HUES6 (cell line): ENCODE measurements around the gene COL9A1.

ENCODE experiments used
- H3K27ac ChIP-seq: 2 replicates; pipeline ENCODE4 v1.7.0; 2013; ENCODE audit warnings: low read depth, mild to moderate bottlenecking, low read length, inconsistent platforms
- H3K27me3 ChIP-seq: 2 replicates; pipeline ENCODE4 v1.6.1; 2013; ENCODE audit warnings: low read length; ENCODE audit not compliant: control insufficient read depth, insufficient read depth
- H3K36me3 ChIP-seq: 2 replicates; pipeline ENCODE4 v1.6.1; 2013; ENCODE audit warnings: low read length; ENCODE audit not compliant: control insufficient read depth, insufficient read depth
- H3K4me1 ChIP-seq: 2 replicates; pipeline ENCODE4 v1.6.1; 2013; ENCODE audit warnings: low read length; ENCODE audit not compliant: control insufficient read depth, insufficient read depth
- H3K4me3 ChIP-seq: 2 replicates; pipeline ENCODE4 v1.5.1; 2013; ENCODE audit warnings: low read depth, low read length
- H3K9ac ChIP-seq: one replicate; pipeline ENCODE4 v1.6.1; 2013; ENCODE audit warnings: mild to moderate bottlenecking, low read length
- H3K9me3 ChIP-seq: 2 replicates; pipeline ENCODE4 v1.6.1; 2013; ENCODE audit warnings: low read depth, low read length; ENCODE audit not compliant: control insufficient read depth, insufficient read depth

COL9A1 gene

DNA sequence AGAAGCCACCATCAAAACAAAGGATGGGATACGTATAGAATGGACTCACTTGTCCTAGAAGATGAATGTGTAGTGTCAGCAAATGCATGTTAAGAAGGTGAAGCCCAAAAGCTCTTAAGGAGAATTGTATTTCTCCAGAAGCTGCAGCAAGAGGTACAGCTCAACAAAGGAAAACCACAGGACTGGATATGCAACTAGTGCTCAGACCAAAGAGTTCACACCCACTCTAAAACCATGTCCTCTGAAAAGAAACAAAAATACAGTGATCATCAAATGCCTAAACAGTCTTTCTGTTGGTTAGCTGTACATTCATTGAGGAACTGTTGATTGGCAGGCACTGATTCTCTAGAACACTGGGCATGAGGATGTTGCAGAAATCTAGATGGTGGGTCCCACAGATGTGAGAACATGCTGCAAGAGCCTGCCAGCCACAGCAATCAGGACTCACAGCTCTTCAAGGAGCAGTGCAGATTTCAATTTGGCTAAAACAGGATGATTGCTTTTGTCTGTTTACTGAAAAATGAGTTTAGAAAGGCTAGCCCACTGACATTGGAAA is 94.6 kb downstream of the COL9A1 start:
- Histone ChIP-seq H3K27ac (no peak overlapping the region), H3K36me3 (no peaks in the 10 kb centered on the region), H3K4me3 (no peak overlapping the region), H3K9me3 (no peaks in the 10 kb centered on the region), H3K4me1 (no peaks in the 10 kb centered on the region), H3K9ac (no peak overlapping the region), H3K27me3 (no peaks in the 10 kb centered on the region)

DNA sequence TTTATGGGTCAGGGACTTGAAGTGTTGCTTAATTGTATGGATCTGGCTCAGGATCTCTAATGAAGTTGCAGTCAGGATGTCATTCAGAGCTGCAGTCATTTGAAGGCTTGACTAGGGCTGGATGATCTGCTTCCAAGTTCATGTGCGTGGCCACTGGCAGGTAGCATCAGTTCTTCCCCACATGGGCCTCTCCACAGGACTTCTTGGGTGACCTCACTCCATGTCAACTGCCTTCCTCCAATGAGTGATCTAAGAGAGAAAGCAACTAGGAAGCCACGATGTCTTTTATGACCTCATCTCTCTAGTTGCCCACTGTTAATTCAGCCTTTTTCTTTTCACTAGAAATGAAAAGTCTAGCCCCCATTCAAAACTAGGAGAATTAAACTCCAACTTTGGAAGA is 104.1 kb downstream of the COL9A1 start:
- H3K27me3 ChIP-seq, result no peaks in the 10 kb centered on the region
- H3K36me3 ChIP-seq, result no peaks in the 10 kb centered on the region
- no peaks in the 10 kb centered on the region for H3K4me1 ChIP-seq
- no peak overlapping the region for H3K4me3 ChIP-seq
- H3K9me3 ChIP-seq, result no peaks in the 10 kb centered on the region
- no peak overlapping the region for H3K27ac ChIP-seq
- no peak overlapping the region for H3K9ac ChIP-seq

DNA sequence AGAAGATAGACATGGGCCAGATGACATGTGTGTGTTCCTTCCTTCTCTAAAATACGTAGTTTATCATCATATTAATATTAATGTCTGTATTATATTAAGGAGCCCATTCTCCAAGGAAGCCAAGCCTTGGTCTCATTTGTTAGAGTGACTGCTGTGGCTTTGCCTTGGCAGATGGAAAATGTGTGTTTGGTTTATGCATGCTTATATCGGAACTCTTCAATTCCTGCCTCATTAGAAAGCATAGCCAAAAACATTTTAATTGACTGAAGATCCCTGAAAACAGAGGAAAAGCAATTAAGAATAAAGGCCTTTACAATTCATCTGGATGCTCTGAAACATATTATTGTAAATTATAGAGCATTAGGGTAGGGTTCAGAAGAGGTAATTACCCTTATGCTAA is 106.4 kb downstream of the COL9A1 start:
- H3K9ac ChIP-seq, result no peak overlapping the region
- H3K4me1 ChIP-seq, result no peaks in the 10 kb centered on the region
- no peaks in the 10 kb centered on the region for H3K36me3 ChIP-seq
- H3K27ac ChIP-seq, result no peak overlapping the region
- H3K9me3 ChIP-seq, result no peaks in the 10 kb centered on the region
- no peak overlapping the region for H3K4me3 ChIP-seq
- H3K27me3 ChIP-seq, result no peaks in the 10 kb centered on the region

DNA sequence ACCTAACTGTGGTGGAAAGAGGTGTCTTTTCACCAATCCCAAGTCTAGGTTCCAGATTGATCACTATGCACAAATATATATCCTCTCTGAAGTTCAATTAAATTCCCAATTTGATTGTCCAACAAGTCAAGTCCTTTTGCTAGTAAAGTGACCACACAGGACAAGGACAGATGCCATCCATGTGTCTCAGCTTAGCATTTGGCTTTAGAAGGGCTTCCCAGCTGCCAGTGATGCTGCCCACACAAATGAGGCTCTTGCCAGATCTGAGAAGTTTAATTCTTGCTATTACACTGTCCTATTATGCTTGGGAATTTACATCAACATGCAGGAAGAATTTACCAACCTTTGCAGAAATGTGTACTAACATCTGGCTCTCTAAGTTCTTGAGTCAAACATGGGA is 108.5 kb downstream of the COL9A1 start:
- Histone ChIP-seq H3K4me1 (no peaks in the 10 kb centered on the region), H3K4me3 (no peak overlapping the region), H3K9ac (no peak overlapping the region), H3K36me3 (no peaks in the 10 kb centered on the region), H3K27me3 (no peaks in the 10 kb centered on the region), H3K9me3 (no peaks in the 10 kb centered on the region), H3K27ac (no peak overlapping the region)

GRCh38 chr6:70188202-70188601 is 114.7 kb downstream of the COL9A1 start:
- no peak overlapping the region for H3K4me3 ChIP-seq
- no peaks in the 10 kb centered on the region for H3K27me3 ChIP-seq
- no peak overlapping the region for H3K27ac ChIP-seq

GRCh38 chr6:70186461-70186860 is 116.4 kb downstream of the COL9A1 start:
- Histone ChIP-seq H3K36me3 (no peaks in the 10 kb centered on the region), H3K27me3 (no peaks in the 10 kb centered on the region), H3K4me1 (no peaks in the 10 kb centered on the region), H3K9me3 (no peaks in the 10 kb centered on the region), H3K27ac (no peak overlapping the region), H3K4me3 (no peak overlapping the region), H3K9ac (no peak overlapping the region)

More at GRCh38 chr6:70188202-70188601, 114.7 kb downstream of the COL9A1 start:
- no peaks in the 10 kb centered on the region for H3K4me1 ChIP-seq
- H3K9me3 ChIP-seq, result no peaks in the 10 kb centered on the region
- H3K9ac ChIP-seq, result no peak overlapping the region
- no peaks in the 10 kb centered on the region for H3K36me3 ChIP-seq

DNA sequence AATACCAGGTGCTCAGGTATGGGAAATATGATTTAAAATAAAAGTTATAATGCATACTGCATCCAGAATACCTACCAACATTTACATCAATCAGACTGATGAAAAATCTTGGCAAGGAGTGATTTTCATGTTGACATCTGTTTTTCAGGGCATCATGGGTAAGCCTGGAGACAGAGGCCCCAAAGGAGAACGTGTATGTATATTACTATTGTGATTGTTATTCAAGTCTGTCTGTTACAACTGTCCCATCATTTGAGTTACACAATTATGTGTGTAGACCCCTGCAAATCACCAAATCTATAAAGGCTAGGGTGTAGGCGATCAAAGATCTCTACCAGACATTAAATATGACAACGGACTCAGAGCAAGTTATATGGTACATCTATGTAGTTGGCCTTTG is 118.2 kb downstream of the COL9A1 start:
- Histone ChIP-seq H3K9ac (no peak overlapping the region), H3K9me3 (0 out of 2 replicates have a peak, but pooled peaks cover 2% of the 10 kb centered on the region), H3K27ac (no peak overlapping the region), H3K4me1 (no peaks in the 10 kb centered on the region), H3K27me3 (no peaks in the 10 kb centered on the region), H3K4me3 (no peak overlapping the region), H3K36me3 (no peaks in the 10 kb centered on the region)

- Histone ChIP-seq H3K9ac (no peak overlapping the region), H3K36me3 (no peaks in the 10 kb centered on the region), H3K27ac (no peak overlapping the region), H3K4me1 (no peaks in the 10 kb centered on the region), H3K9me3 (0 out of 2 replicates have a peak, but pooled peaks cover 2% of the 10 kb centered on the region), H3K27me3 (no peaks in the 10 kb centered on the region), H3K4me3 (no peak overlapping the region)
Measured at GRCh38 chr6:70183538-70183937, 119.3 kb downstream of the COL9A1 start.

GRCh38 chr6:70180901-70181599 is 121.8 kb downstream of the COL9A1 start:
- Histone ChIP-seq H3K27me3 (no peaks in the 10 kb centered on the region), H3K4me1 (no peaks in the 10 kb centered on the region), H3K36me3 (no peaks in the 10 kb centered on the region), H3K27ac (no peak overlapping the region), H3K9ac (no peak overlapping the region), H3K9me3 (0 out of 2 replicates have a peak, but pooled peaks cover 2% of the 10 kb centered on the region), H3K4me3 (no peak overlapping the region)

DNA sequence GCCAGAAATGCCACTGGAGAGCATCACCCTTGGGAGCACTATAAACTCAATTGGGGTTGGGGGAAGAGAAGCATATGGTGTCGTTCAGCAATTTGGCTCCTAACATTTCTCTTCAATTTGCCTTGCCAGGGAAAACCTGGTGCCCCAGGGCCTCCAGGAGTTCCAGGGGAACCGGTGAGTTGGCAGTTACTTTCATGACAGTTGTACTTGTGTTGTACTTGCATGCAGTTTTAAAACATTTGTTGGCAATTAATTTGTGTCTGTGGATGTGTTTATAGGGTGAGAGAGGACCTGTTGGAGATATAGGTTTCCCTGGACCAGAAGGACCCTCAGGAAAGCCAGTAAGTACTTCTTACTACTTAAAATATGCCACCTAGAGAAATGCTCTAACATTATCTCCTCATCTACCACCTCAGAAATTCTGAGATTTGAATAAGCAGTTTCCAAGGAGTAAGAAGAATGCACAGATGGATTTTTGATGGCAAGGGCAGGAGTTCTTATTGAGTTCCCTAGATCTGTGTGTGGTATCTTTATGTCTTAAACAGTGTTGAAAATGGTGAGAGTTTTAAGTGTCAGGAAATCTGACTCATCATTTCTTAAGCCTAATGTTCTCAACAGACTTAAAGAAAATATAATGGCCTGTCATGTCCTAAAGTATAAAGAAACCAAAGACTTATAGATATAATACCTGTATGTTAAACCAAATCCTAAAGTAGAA is 122.5 kb downstream of the COL9A1 start:
- 0 out of 2 replicates have a peak, but pooled peaks cover 2% of the 10 kb centered on the region for H3K9me3 ChIP-seq
- no peaks in the 10 kb centered on the region for H3K4me1 ChIP-seq
- H3K27ac ChIP-seq, result no peak overlapping the region
- no peaks in the 10 kb centered on the region for H3K27me3 ChIP-seq
- no peak overlapping the region for H3K4me3 ChIP-seq
- H3K36me3 ChIP-seq, result no peaks in the 10 kb centered on the region
- no peak overlapping the region for H3K9ac ChIP-seq

GRCh38 chr6:70176842-70177550 is 125.9 kb downstream of the COL9A1 start:
- H3K9ac ChIP-seq, result no peak overlapping the region
- H3K4me3 ChIP-seq, result no peak overlapping the region
- no peaks in the 10 kb centered on the region for H3K27me3 ChIP-seq
- 0 out of 2 replicates have a peak, but pooled peaks cover 2% of the 10 kb centered on the region for H3K9me3 ChIP-seq
- H3K27ac ChIP-seq, result no peak overlapping the region
- no peaks in the 10 kb centered on the region for H3K36me3 ChIP-seq
- H3K4me1 ChIP-seq, result no peaks in the 10 kb centered on the region
